DND-41 (cell line): ENCODE data around the gene SS18L1.

Source experiments
- ATAC-seq: fragments of 200-7000 bp; cut with Tn5 transposase; 3 replicates; pipeline ENCODE4 v1.9.1; 2021; ENCODE audit warnings: low read depth; ENCODE audit not compliant: insufficient read depth
- DNase-seq: peaks from one replicate; pipeline ENCODE4 v3.0.0-alpha.2; 2020
- H2AFZ ChIP-seq: 2 replicates; pipeline ENCODE4 v1.6.0; 2012; ENCODE audit warnings: low read depth, low read length
- H3K27ac ChIP-seq: 2 replicates; pipeline ENCODE4 v1.5.1; 2012; ENCODE audit warnings: low read length, inconsistent platforms
- H3K27me3 ChIP-seq: fragments of 200-600 bp; sonication (generic); 2 replicates; pipeline ENCODE4 v1.6.0; 2012; ENCODE audit warnings: low read length, mild to moderate bottlenecking, inconsistent platforms; ENCODE audit not compliant: insufficient read depth, poor library complexity
- H3K36me3 ChIP-seq: 2 replicates; pipeline ENCODE4 v1.5.1; 2012; ENCODE audit warnings: low read length, inconsistent platforms; ENCODE audit not compliant: insufficient read depth
- H3K4me1 ChIP-seq: 2 replicates; pipeline ENCODE4 v1.5.1; 2012; ENCODE audit warnings: mild to moderate bottlenecking, low read length; ENCODE audit not compliant: insufficient read depth
- H3K4me2 ChIP-seq: 2 replicates; pipeline ENCODE4 v1.6.0; 2012; ENCODE audit warnings: mild to moderate bottlenecking, moderate library complexity, low read length, inconsistent platforms; ENCODE audit not compliant: insufficient read depth
- H3K4me3 ChIP-seq, 2 experiments: fragments of 200-600 bp in 1 of 2; shearing (Covaris generic) in 1 of 2; 2 replicates each; pipeline ENCODE4 v1.5.1; 2012 to 2016; ENCODE audit warnings: inconsistent platforms in 2 of 2, low read length in 2 of 2, mild to moderate bottlenecking in 2 of 2, low read depth in 1 of 2, moderate library complexity in 1 of 2
- H3K79me2 ChIP-seq: 2 replicates; pipeline ENCODE4 v1.6.0; 2012; ENCODE audit warnings: low read length, inconsistent platforms; ENCODE audit not compliant: insufficient read depth
- H3K9ac ChIP-seq: 2 replicates; pipeline ENCODE4 v1.6.0; 2012; ENCODE audit warnings: low read depth, mild to moderate bottlenecking, inconsistent platforms, low read length, moderate library complexity
- H3K9me3 ChIP-seq: 2 replicates; pipeline ENCODE4 v1.5.1; 2012; ENCODE audit warnings: low read length, moderate library complexity, mild to moderate bottlenecking, inconsistent platforms; ENCODE audit not compliant: insufficient read depth, severe bottlenecking
- H4K20me1 ChIP-seq: 2 replicates; pipeline ENCODE4 v1.6.0; 2012; ENCODE audit warnings: low read length; ENCODE audit not compliant: insufficient read depth
- CTCF ChIP-seq: IDR thresholded peaks from 2 replicates; pipeline ENCODE4 v1.5.1; 2012; ENCODE audit warnings: borderline replicate concordance, low read length, moderate library complexity, mild to moderate bottlenecking; ENCODE audit not compliant: poor library complexity, severe bottlenecking; ENCODE audit errors: extremely low read depth
- EZH2 ChIP-seq: IDR thresholded peaks from 3 replicates; pipeline ENCODE4 v1.6.1; 2012; ENCODE audit warnings: borderline replicate concordance, low read depth, mild to moderate bottlenecking, moderate library complexity, low read length, inconsistent platforms; ENCODE audit not compliant: severe bottlenecking

The SS18L1 gene

GRCh38 chr20:62222972-62223371, 79.4 kb downstream of the SS18L1 start:
- no peaks in the 10 kb centered on the region for H3K36me3 ChIP-seq
- H3K4me1 ChIP-seq = peaks cover 6% of the 10 kb centered on the region
- no peak for TF ChIP-seq EZH2
- no peak for TF ChIP-seq CTCF
- H3K4me3 ChIP-seq = no peak overlapping the region
- peaks cover 62% of the 10 kb centered on the region for H4K20me1 ChIP-seq
- ATAC-seq (no peak), DNase-seq (no peak)
- no peak overlapping the region for H3K9ac ChIP-seq
- no peak overlapping the region for H3K27ac ChIP-seq
- H3K4me2 ChIP-seq = no peak overlapping the region
- no peaks in the 10 kb centered on the region for H3K79me2 ChIP-seq
- H3K9me3 ChIP-seq = no peaks in the 10 kb centered on the region
- peaks cover 9% of the 10 kb centered on the region for H3K27me3 ChIP-seq
- H2AFZ ChIP-seq = no peak overlapping the region

GRCh38 chr20:62223571-62223970, 80.0 kb downstream of the SS18L1 start:
- H3K4me3 ChIP-seq = no peak overlapping the region
- no peak overlapping the region for H3K4me2 ChIP-seq
- H3K36me3 ChIP-seq = no peaks in the 10 kb centered on the region
- ATAC-seq (no peak), DNase-seq (no peak)
- no peak overlapping the region for H3K9ac ChIP-seq
- H3K79me2 ChIP-seq = no peaks in the 10 kb centered on the region
- no peak overlapping the region for H2AFZ ChIP-seq
- no peaks in the 10 kb centered on the region for H3K9me3 ChIP-seq
- no peak overlapping the region for H3K27ac ChIP-seq
- peaks cover 9% of the 10 kb centered on the region for H3K27me3 ChIP-seq
- H3K4me1 ChIP-seq = peaks cover 6% of the 10 kb centered on the region
- TF ChIP-seq CTCF = no peak
- no peak for TF ChIP-seq EZH2
- H4K20me1 ChIP-seq = peaks cover 56% of the 10 kb centered on the region

GRCh38 chr20:62224113-62224855, 80.7 kb downstream of the SS18L1 start:
- Histone ChIP-seq H3K4me2 (no peak overlapping the region), H4K20me1 (peaks cover 58% of the 10 kb centered on the region), H3K27me3 (peaks cover 9% of the 10 kb centered on the region), H3K9ac (no peak overlapping the region), H3K27ac (no peak overlapping the region), H3K36me3 (no peaks in the 10 kb centered on the region), H3K9me3 (no peaks in the 10 kb centered on the region), H3K4me1 (peaks cover 6% of the 10 kb centered on the region), H2AFZ (no peak overlapping the region), H3K4me3 (no peak overlapping the region), H3K79me2 (no peaks in the 10 kb centered on the region)
- ATAC-seq = no peak
- TF ChIP-seq EZH2 = no peak
- TF ChIP-seq CTCF = no peak
- DNase-seq = no peak
